GM12878 (cell line): ENCODE measurements around the gene OMP. TPM values are rescaled to one million over a fixed set of nuclear protein-coding genes. Genes with fewer than 3 reads are reported as not detected.
A peak's percentile ranks its signal among the peaks of the same experiment; 100 is the strongest.

Experiments
- ATAC-seq: fragments of 200-7000 bp; cut with Tn5 transposase; 3 replicates; pipeline ENCODE4 v1.9.1; 2020; ENCODE audit warnings: mild to moderate bottlenecking, moderate library complexity
- Bru-seq: library from RNA; stranded (reverse); fragments of 400-500 nt; gene quantifications from one replicate; lab custom pipeline; 2021; lab: Mats Ljungman, UMichigan
- BruChase-seq, 2 experiments: library from RNA; stranded (reverse); fragments of 400-500 nt; gene quantifications; one replicate each; lab custom pipeline; 2021; lab: Mats Ljungman, UMichigan
- BruUV-seq: library from RNA; stranded (reverse); fragments of 400-500 nt; replicated peaks from 2 replicates; lab custom pipeline; 2021; lab: Mats Ljungman, UMichigan
- CTCF ChIA-PET: fragments of 300-600 bp; sonication (Branson Sonifier 250); formaldehyde crosslinking; extraction: SDS; loops from one replicate; lab custom pipeline; 2021; ENCODE audit warnings: inconsistent platforms; lab: Yijun Ruan, JAX
- POLR2A ChIA-PET: fragments of 350-600 bp; formaldehyde crosslinking; extraction: SDS; loops from one replicate; lab custom pipeline; 2021; ENCODE audit warnings: inconsistent platforms; lab: Charles Lee
- RAD21 ChIA-PET: fragments of 300-600 bp; sonication (Branson Sonifier 250); formaldehyde crosslinking; loops from one replicate; lab custom pipeline; 2023; ENCODE audit warnings: antibody characterized with exemption; ENCODE audit not compliant: unreplicated experiment; lab: Charles Lee
- SMC1A ChIA-PET: fragments of 300-600 bp; sonication (Branson Sonifier 250); formaldehyde crosslinking; loops from one replicate; lab custom pipeline; 2023; ENCODE audit not compliant: unreplicated experiment, uncharacterized antibody; lab: Charles Lee
- DNase-seq: peaks from one replicate; pipeline ENCODE4 v3.0.0-alpha.2; 2011; ENCODE audit warnings: low read depth, low spot score
- FAIRE-seq: peaks from 3 replicates; lab custom pipeline; 2011; peaks lifted over from hg19 to GRCh38; lab: Jason Lieb, UNC
- H2AFZ ChIP-seq: 2 replicates; pipeline ENCODE4 v1.6.0; 2011; ENCODE audit warnings: low read depth, low read length, control low read depth; ENCODE audit not compliant: control insufficient read depth
- H3K27ac ChIP-seq: 2 replicates; pipeline ENCODE4 v1.5.1; 2011; ENCODE audit warnings: control low read depth; ENCODE audit not compliant: control insufficient read depth, insufficient read depth
- H3K27me3 ChIP-seq, 2 experiments: replicated peaks in 1 of 2; 2 replicates each; pipeline versions ENCODE4 v1.6.0 to v1.6.1; 2011; ENCODE audit warnings: low read length in 1 of 2; ENCODE audit not compliant: control insufficient read depth in 2 of 2, insufficient read depth in 2 of 2
- H3K36me3 ChIP-seq, 2 experiments: 2 replicates each; pipeline ENCODE4 v1.5.1; 2011; ENCODE audit warnings: low read length in 1 of 2; ENCODE audit not compliant: control insufficient read depth in 2 of 2, insufficient read depth in 2 of 2
- H3K4me1 ChIP-seq: 2 replicates; pipeline ENCODE4 v1.6.1; 2011; ENCODE audit warnings: mild to moderate bottlenecking, low read length, moderate library complexity, mixed read lengths; ENCODE audit not compliant: control insufficient read depth, insufficient read depth
- H3K4me2 ChIP-seq: 2 replicates; pipeline ENCODE4 v1.6.0; 2011; ENCODE audit warnings: control low read depth; ENCODE audit not compliant: control insufficient read depth, insufficient read depth
- H3K4me3 ChIP-seq: fragments of 200-600 bp; sonication (generic); 2 replicates; pipeline ENCODE4 v1.5.1; 2016
- H3K79me2 ChIP-seq: 2 replicates; pipeline ENCODE4 v1.6.0; 2011; ENCODE audit warnings: low read length; ENCODE audit not compliant: control insufficient read depth, insufficient read depth
- H3K9ac ChIP-seq: 2 replicates; pipeline ENCODE4 v1.8.0; 2011; ENCODE audit warnings: low read length, control low read depth, mixed read lengths; ENCODE audit not compliant: control insufficient read depth, insufficient read depth
- H3K9me3 ChIP-seq: replicated peaks from 3 replicates; pipeline ENCODE4 v1.5.1; 2011; ENCODE audit warnings: mild to moderate bottlenecking, low read length; ENCODE audit not compliant: control insufficient read depth, insufficient read depth
- H4K20me1 ChIP-seq: 2 replicates; pipeline ENCODE4 v1.6.0; 2011; ENCODE audit not compliant: control insufficient read depth, insufficient read depth
- ATF7 ChIP-seq: fragments of 450-650 bp; IDR thresholded peaks from 2 replicates; pipeline ENCODE4 v1.6.1; 2016; ENCODE audit warnings: low read depth, mild to moderate bottlenecking
- CREM ChIP-seq: IDR thresholded peaks from 2 replicates; pipeline ENCODE4 v1.6.1; 2014; ENCODE audit warnings: antibody characterized with exemption, low read depth
- ESRRA ChIP-seq: IDR thresholded peaks from 2 replicates; pipeline ENCODE4 v1.6.1; 2012; ENCODE audit warnings: mild to moderate bottlenecking, low read length, improper control_type of control experiment
- EZH2 ChIP-seq: IDR thresholded peaks from 2 replicates; pipeline ENCODE4 v1.6.1; 2012; ENCODE audit warnings: low read depth, mild to moderate bottlenecking, control low read depth, inconsistent platforms, low read length, borderline replicate concordance; ENCODE audit not compliant: control insufficient read depth
- KAT2A ChIP-seq: conservative IDR thresholded peaks from 2 replicates; pipeline ENCODE4 v1.6.1; 2011; ENCODE audit warnings: low read depth, low read length; ENCODE audit not compliant: control insufficient read depth
- RAD51 ChIP-seq: fragments of 450-650 bp; IDR thresholded peaks from 2 replicates; pipeline ENCODE4 v1.6.1; 2016; ENCODE audit warnings: moderate library complexity, mild to moderate bottlenecking, inconsistent platforms
- SIN3A ChIP-seq: IDR thresholded peaks from 2 replicates; pipeline ENCODE4 v1.6.1; 2012; ENCODE audit warnings: low read depth, low read length, improper control_type of control experiment
- ZNF274 ChIP-seq: IDR thresholded peaks from one replicate; pipeline ENCODE4 v1.8.0; 2011; ENCODE audit not compliant: insufficient read length, insufficient read depth
- WGBS: methylation state at CpG from one replicate; pipeline ENCODE4 v1.1.6; 2016; ENCODE audit warnings: low lambda C conversion rate; ENCODE audit not compliant: insufficient replicate concordance, insufficient coverage; ENCODE audit errors: missing lambda C conversion rate; 5-methylcytosine and 5-hydroxymethylcytosine counted together
- in situ Hi-C: fragments of 300-500 bp; cut with MboI; formaldehyde crosslinking; loops from 9 replicates; pipeline ENCODE4 v1.14.3; 2018; ENCODE audit warnings: mixed read lengths
- intact Hi-C: fragments of 100-400 bp; cut with micrococcal nuclease; formaldehyde crosslinking; loops from one replicate; pipeline ENCODE4 v1.14.2; 2022; ENCODE audit not compliant: unreplicated experiment
- long read RNA-seq, 2 experiments: library from polyadenylated mRNA; unstranded; transcript quantifications; one replicate each; pipeline ENCODE4 v2.0.0, GENCODE V29; 2019 to 2020
- polyA minus RNA-seq, 3 experiments: library from RNA; depleted of rRNA, polyadenylated mRNA; stranded (reverse); fragments of >200 nt; gene quantifications; 2 replicates each; pipeline ENCODE4 v1.2.3, GENCODE V29; 2011
- polyA plus RNA-seq, 11 experiments: library from polyadenylated mRNA; depleted of rRNA in 4 of 11; unstranded in 6 of 11; stranded (reverse) in 5 of 11; fragments of >200 nt; fragmentation: Nextera tagmentation in 4 of 11; fragmentation: Illumina TruSeq in 1 of 11; extraction: Ambion mirVana in 4 of 11; extraction: Trizol in 1 of 11; gene quantifications; 1 replicate in 1 of 11; 2 replicates in 10 of 11; pipeline versions ENCODE4 v1.2.1 to v1.2.3, GENCODE V29; 2011 to 2016; ENCODE audit warnings: inconsistent platforms in 2 of 11, missing spikeins in 2 of 11, low read depth in 1 of 11
- total RNA-seq, 4 experiments: library from RNA; depleted of rRNA in 3 of 4; stranded (reverse); fragments of >200 nt in 3 of 4; fragmentation: Illumina TruSeq in 1 of 4; extraction: Trizol in 1 of 4; gene quantifications; 2 replicates each; pipeline versions ENCODE4 v1.2.1 to v1.2.3, GENCODE V29; 2013 to 2021
- TF ChIP-seq, protein P1 (sequence below): fragments of 450-650 bp; formaldehyde crosslinking; IDR thresholded peaks from 2 replicates; pipeline ENCODE4 v1.4.0; 2020; ENCODE audit warnings: mild to moderate bottlenecking, moderate library complexity

Gene OMP
- total RNA-seq (2013; cell fraction: nucleolus; rRNA removed), result not detected in 2 replicates
- not detected in 2 replicates for total RNA-seq (2014; rRNA removed)
- not detected in 2 replicates for total RNA-seq (2014; rRNA removed; fragmentation: Illumina TruSeq; extraction: Trizol)
- not detected in 2 replicates for total RNA-seq (2021)
- polyA plus RNA-seq (2011; ENCODE audit: low read depth), result not detected
- polyA plus RNA-seq (2011; rRNA removed), result not detected in 2 replicates
- polyA plus RNA-seq (2011; cell fraction: cytosol; rRNA removed), result not detected in 2 replicates
- polyA plus RNA-seq (2011; cell fraction: nucleus; rRNA removed), result 0.34 TPM in 1 of 2 replicates, not detected in the other
- polyA plus RNA-seq (2012), result not detected in 2 replicates
- polyA plus RNA-seq (2014; fragmentation: Illumina TruSeq; extraction: Trizol), result not detected in 2 replicates
- polyA plus RNA-seq (2014; fragmentation: Nextera tagmentation; extraction: Ambion mirVana), result not detected
- polyA plus RNA-seq (2014; rRNA removed), result not detected in 2 replicates
- polyA plus RNA-seq (2016; fragmentation: Nextera tagmentation; extraction: Ambion mirVana), result not detected
- polyA minus RNA-seq (2011; rRNA and poly(A)+ RNA removed), result not detected in 2 replicates
- not detected in 2 replicates for polyA minus RNA-seq (2011; cell fraction: cytosol; rRNA and poly(A)+ RNA removed)
- not detected in 2 replicates for polyA minus RNA-seq (2011; cell fraction: nucleus; rRNA and poly(A)+ RNA removed)
- Bru-seq, nascent RNA, result not detected
- BruChase-seq, experiment 1, labeled RNA remaining after a 6-hour chase, result percentile 22 among the genes with signal in this experiment
- not detected for BruChase-seq, experiment 2, labeled RNA remaining after a 2-hour chase
- long read RNA-seq, experiment 1, result 0 reads
- long read RNA-seq, experiment 2, result 0 reads

DNA sequence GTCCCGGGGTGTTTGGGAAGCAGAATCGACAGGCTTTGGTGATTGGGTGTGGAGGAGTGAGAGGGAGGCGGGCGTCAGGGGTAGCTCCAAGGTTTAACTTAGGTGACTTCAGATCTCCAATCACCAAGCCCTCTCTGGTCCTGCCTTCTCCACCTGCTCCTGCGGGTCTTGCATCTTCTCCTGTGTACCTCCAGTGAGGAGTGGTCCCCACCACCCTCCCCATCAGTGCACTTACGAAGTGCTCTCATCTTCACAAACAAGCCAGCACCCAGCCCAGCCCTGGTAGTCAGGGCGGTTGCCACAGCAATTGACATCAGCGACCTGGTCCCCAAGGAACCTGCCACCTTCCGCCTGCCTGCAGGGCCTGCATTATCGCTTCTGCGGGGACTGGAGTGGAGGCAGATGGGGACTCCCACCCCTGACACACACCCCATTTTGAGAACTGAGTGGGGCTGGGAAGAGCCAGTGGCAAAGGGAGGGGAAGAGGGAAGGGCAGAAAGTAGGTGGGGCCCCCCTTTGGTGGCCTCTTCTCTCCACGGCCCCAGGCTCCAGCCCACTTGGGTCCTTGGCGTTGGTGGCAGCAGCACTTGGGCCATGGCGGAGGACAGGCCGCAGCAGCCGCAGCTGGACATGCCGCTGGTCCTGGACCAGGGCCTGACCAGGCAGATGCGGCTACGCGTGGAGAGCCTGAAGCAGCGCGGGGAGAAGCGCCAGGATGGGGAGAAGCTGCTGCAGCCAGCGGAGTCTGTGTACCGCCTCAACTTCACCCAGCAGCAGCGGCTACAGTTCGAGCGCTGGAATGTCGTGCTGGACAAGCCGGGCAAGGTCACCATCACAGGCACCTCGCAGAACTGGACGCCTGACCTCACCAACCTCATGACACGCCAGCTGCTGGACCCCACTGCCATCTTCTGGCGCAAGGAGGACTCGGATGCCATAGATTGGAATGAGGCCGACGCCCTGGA is at the start of gene OMP:
Gene OMP (plus strand): TSS at position 595 of the 965 bp plus-strand sequence. CDS start 0 bp downstream, at position 595.
- CTCF ChIA-PET, result interaction anchor here (1.5 to 3.0 kb wide), 3 partner anchors 10 to 183 kb away, joined by 3 to 17 read pairs (median 6); no protein-coding TSS in a partner anchor
- in situ Hi-C loops, result no loop called here
- TF ChIP-seq RAD51 (no peak), ESRRA (no peak), CREM (no peak), ATF7 (no peak), ZNF274 (no peak), KAT2A (no peak), EZH2 (no peak), SIN3A (no peak)
- TF ChIP-seq, protein P1, sequence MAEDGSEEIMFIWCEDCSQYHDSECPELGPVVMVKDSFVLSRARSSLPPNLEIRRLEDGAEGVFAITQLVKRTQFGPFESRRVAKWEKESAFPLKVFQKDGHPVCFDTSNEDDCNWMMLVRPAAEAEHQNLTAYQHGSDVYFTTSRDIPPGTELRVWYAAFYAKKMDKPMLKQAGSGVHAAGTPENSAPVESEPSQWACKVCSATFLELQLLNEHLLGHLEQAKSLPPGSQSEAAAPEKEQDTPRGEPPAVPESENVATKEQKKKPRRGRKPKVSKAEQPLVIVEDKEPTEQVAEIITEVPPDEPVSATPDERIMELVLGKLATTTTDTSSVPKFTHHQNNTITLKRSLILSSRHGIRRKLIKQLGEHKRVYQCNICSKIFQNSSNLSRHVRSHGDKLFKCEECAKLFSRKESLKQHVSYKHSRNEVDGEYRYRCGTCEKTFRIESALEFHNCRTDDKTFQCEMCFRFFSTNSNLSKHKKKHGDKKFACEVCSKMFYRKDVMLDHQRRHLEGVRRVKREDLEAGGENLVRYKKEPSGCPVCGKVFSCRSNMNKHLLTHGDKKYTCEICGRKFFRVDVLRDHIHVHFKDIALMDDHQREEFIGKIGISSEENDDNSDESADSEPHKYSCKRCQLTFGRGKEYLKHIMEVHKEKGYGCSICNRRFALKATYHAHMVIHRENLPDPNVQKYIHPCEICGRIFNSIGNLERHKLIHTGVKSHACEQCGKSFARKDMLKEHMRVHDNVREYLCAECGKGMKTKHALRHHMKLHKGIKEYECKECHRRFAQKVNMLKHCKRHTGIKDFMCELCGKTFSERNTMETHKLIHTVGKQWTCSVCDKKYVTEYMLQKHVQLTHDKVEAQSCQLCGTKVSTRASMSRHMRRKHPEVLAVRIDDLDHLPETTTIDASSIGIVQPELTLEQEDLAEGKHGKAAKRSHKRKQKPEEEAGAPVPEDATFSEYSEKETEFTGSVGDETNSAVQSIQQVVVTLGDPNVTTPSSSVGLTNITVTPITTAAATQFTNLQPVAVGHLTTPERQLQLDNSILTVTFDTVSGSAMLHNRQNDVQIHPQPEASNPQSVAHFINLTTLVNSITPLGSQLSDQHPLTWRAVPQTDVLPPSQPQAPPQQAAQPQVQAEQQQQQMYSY, result no peak
- Histone ChIP-seq H3K4me3 (no peak within 1 kb of the TSS), H3K4me2 (no peak within 1 kb of the TSS), H3K27me3 (peaks cover 0 to 2% of the 10 kb centered on the region in 2 experiments; a peak in 1 of 4 replicates), H3K27ac (no peak within 1 kb of the TSS), H3K9ac (no peak within 1 kb of the TSS), H4K20me1 (no peaks in the 10 kb centered on the region), H2AFZ (no peak within 1 kb of the TSS), H3K4me1 (no peaks in the 10 kb centered on the region), H3K9me3 (no peaks in the 10 kb centered on the region), H3K79me2 (no peaks in the 10 kb centered on the region), H3K36me3 (no peaks in the 10 kb centered on the region)
- POLR2A ChIA-PET, result no interaction called here
- SMC1A ChIA-PET, result interaction anchor here (1.3 kb wide), 1 partner anchor 182 kb away, joined by 5 read pairs; no protein-coding TSS in a partner anchor
- ATAC-seq, result no peak
- intact Hi-C loops, result loop anchor here (10.0 kb wide), 1 partner anchor 368 kb away; no protein-coding TSS in a partner anchor
- RAD21 ChIA-PET, result no interaction called here
- BruUV-seq, result no TSS peak
- FAIRE-seq, result no peak
- no peak for DNase-seq
- 49% methylated on average over 37 of the region's 37 CpGs for WGBS
